Testis (tissue), 2 donors: ENCODE measurements around the gene MPPED1.

Experiments
- CTCF ChIP-seq, 3 experiments: fragments of 450-650 bp in 2 of 3; fragments of 200-600 bp in 1 of 3; sonication (generic) in 1 of 3; IDR thresholded peaks; one replicate each; pipeline ENCODE4 v1.5.1; 2016 to 2019; ENCODE audit warnings: antibody characterized with exemption in 3 of 3, mild to moderate bottlenecking in 2 of 3, moderate library complexity in 1 of 3
- POLR2A ChIP-seq: fragments of 450-650 bp; IDR thresholded peaks from one replicate; pipeline ENCODE4 v1.6.1; 2017; ENCODE audit warnings: antibody characterized with exemption, mild to moderate bottlenecking, moderate library complexity

GRCh38 chr22:43392385-43392989, 19.3 kb upstream of the MPPED1 start:
- no peak for TF ChIP-seq CTCF (IDR thresholded peaks at IDR 0.05)
- TF ChIP-seq POLR2A: no peak
